ENCODE measurements around the gene PPP6R3.

- TF ChIP-seq POLR2A (IDR thresholded peaks at IDR 0.05) = no peak
- no peak for TF ChIP-seq CTCF (IDR thresholded peaks at IDR 0.05)
Observed at GRCh38 chr11:68503792-68504191, 43.2 kb downstream of the PPP6R3 start.
